ENCODE measurements around the gene EPB41L3. TPM values are rescaled to one million over a fixed set of nuclear protein-coding genes. Genes with fewer than 3 reads are reported as not detected.

EPB41L3 gene
- total RNA-seq, 1 experiment from 2014 or later, result 16.1 TPM

DNA sequence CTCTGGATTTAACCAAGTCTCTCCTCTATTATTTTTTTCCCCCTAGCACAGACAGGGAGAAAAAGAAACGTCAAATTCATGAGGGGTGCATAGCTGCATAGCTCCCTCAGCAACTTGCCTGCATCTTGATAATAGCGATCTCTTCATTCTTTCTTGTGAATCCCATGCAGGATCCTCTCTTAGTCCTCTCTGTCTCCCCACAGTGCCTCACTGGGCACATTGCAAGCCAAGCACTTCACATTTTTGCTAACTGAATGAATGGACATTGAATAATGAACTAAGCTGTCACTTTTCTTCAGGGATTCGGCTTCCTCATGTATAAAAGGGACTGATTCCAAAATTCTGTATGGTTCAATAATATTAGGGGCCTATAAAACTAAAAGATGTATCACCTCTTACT is 2.9 kb upstream of the EPB41L3 start:
- Histone ChIP-seq H2BK120ac (ENCODE audit: low read depth, low read length, poor library complexity, severe bottlenecking) (no peak overlapping the region), H3K27me3 (ENCODE audit: insufficient read depth, low read length) (no peaks in the 10 kb centered on the region), H3K56ac (ENCODE audit: insufficient read length, low read depth, low read length) (no peak overlapping the region), H2AFZ (ENCODE audit: low read length) (no peak overlapping the region), H4K20me1 (ENCODE audit: control insufficient read depth, insufficient read depth, insufficient read length) (no peaks in the 10 kb centered on the region), H2AK5ac (ENCODE audit: insufficient read length, low read length) (no peak overlapping the region), H3K23me2 (ENCODE audit: insufficient read length, low read depth, low read length, poor library complexity, severe bottlenecking) (peaks cover 13% of the 10 kb centered on the region), H2BK12ac (ENCODE audit: insufficient read length, low read depth, low read length) (no peak overlapping the region), H3K4ac (ENCODE audit: low read depth, low read length) (no peak overlapping the region), H3K14ac (ENCODE audit: insufficient read depth, low read length) (no peak overlapping the region), H4K5ac (ENCODE audit: insufficient read length, low read depth, low read length) (no peak overlapping the region), H3K27ac (ENCODE audit: insufficient read length, low read depth, low read length) (no peak overlapping the region), H3K9me3 (ENCODE audit: control insufficient read depth, low read depth, low read length) (no peaks in the 10 kb centered on the region), H3T11ph (ENCODE audit: low read length) (no peak overlapping the region), H4K8ac (replicated peaks; ENCODE audit: insufficient read length, low read depth, low read length) (no peak overlapping the region), H3K79me1 (ENCODE audit: insufficient read depth, low read depth, low read length, poor library complexity, severe bottlenecking) (no peaks in the 10 kb centered on the region), H2BK5ac (ENCODE audit: insufficient read length, low read length) (no peak overlapping the region), H3K4me2 (ENCODE audit: insufficient read depth, insufficient read length, low read length) (no peak overlapping the region), H3K18ac (ENCODE audit: insufficient read length, low read depth, low read length) (no peak overlapping the region), H3K4me1 (ENCODE audit: insufficient read depth, low read length) (no peaks in the 10 kb centered on the region), H4K91ac (ENCODE audit: insufficient read length, low read depth, low read length) (no peak overlapping the region), H3K23ac (ENCODE audit: insufficient read length, low read depth, low read length) (no peak overlapping the region), H2BK20ac (ENCODE audit: low read depth, low read length, poor library complexity, severe bottlenecking) (no peak overlapping the region), H3K79me2 (ENCODE audit: insufficient read depth, low read length) (no peaks in the 10 kb centered on the region), H3K9ac (ENCODE audit: extremely low read depth, insufficient read length, low read length) (no peak overlapping the region), H2BK15ac (ENCODE audit: low read depth, low read length) (no peak overlapping the region)
- WGBS (ENCODE audit: extremely low coverage, insufficient read length, low lambda C conversion rate), result no CpG with 5 or more reads among the region's 3 CpGs
- DNase-seq, result peak; percentile 41
- H3K27ac Mint-ChIP-seq, result peak overlapping the region in 1 of 3 experiments; percentile 69; a peak in 1 of 7 replicates
- H3K4me1 Mint-ChIP-seq, result peaks cover 16 to 18% of the 10 kb centered on the region in 2 experiments
- H3K36me3 Mint-ChIP-seq (ENCODE audit: insufficient read depth in 1 of 3, low read depth in 3 of 3), result no peaks in the 10 kb centered on the region
- H3K27me3 Mint-ChIP-seq (ENCODE audit: low read depth), result peaks cover 22% of the 10 kb centered on the region
- TF ChIP-seq, protein P1, sequence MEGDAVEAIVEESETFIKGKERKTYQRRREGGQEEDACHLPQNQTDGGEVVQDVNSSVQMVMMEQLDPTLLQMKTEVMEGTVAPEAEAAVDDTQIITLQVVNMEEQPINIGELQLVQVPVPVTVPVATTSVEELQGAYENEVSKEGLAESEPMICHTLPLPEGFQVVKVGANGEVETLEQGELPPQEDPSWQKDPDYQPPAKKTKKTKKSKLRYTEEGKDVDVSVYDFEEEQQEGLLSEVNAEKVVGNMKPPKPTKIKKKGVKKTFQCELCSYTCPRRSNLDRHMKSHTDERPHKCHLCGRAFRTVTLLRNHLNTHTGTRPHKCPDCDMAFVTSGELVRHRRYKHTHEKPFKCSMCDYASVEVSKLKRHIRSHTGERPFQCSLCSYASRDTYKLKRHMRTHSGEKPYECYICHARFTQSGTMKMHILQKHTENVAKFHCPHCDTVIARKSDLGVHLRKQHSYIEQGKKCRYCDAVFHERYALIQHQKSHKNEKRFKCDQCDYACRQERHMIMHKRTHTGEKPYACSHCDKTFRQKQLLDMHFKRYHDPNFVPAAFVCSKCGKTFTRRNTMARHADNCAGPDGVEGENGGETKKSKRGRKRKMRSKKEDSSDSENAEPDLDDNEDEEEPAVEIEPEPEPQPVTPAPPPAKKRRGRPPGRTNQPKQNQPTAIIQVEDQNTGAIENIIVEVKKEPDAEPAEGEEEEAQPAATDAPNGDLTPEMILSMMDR (conservative IDR thresholded peaks at IDR 0.05), result peak; percentile 71
- H3K4me3 Mint-ChIP-seq, result no peak overlapping the region
- no peaks in the 10 kb centered on the region; a peak in 1 of 5 replicates for H3K9me3 Mint-ChIP-seq

All from H9 (cell line).